HUES64 (cell line): ENCODE data around the gene ZBTB12.

ENCODE experiments used
- H3K27ac ChIP-seq: 2 replicates; pipeline ENCODE4 v1.7.0; 2013; ENCODE audit warnings: low read depth, low read length, inconsistent platforms
- H3K27me3 ChIP-seq: 2 replicates; pipeline ENCODE4 v1.6.1; 2013; ENCODE audit warnings: mild to moderate bottlenecking, low read length; ENCODE audit not compliant: insufficient read depth
- H3K36me3 ChIP-seq: 2 replicates; pipeline ENCODE4 v1.6.1; 2013; ENCODE audit warnings: mild to moderate bottlenecking, low read length; ENCODE audit not compliant: insufficient read depth
- H3K4me1 ChIP-seq: 2 replicates; pipeline ENCODE4 v1.6.1; 2013; ENCODE audit warnings: mild to moderate bottlenecking, low read length, moderate library complexity; ENCODE audit not compliant: insufficient read depth
- H3K4me3 ChIP-seq: 2 replicates; pipeline ENCODE4 v1.5.1; 2013; ENCODE audit warnings: mild to moderate bottlenecking, low read length, moderate library complexity
- H3K9ac ChIP-seq: 2 replicates; pipeline ENCODE4 v1.6.1; 2013; ENCODE audit warnings: mild to moderate bottlenecking, low read depth, low read length
- H3K9me3 ChIP-seq: 2 replicates; pipeline ENCODE4 v1.6.1; 2013; ENCODE audit warnings: low read depth, low read length; ENCODE audit not compliant: insufficient read depth
- WGBS: fragments of 150-250, 120-280 bp; methylation state at CpG from one replicate; pipeline ENCODE4 v1.1.7; 2013; ENCODE audit warnings: missing lambda C conversion rate; 5-methylcytosine and 5-hydroxymethylcytosine counted together

Gene ZBTB12

DNA sequence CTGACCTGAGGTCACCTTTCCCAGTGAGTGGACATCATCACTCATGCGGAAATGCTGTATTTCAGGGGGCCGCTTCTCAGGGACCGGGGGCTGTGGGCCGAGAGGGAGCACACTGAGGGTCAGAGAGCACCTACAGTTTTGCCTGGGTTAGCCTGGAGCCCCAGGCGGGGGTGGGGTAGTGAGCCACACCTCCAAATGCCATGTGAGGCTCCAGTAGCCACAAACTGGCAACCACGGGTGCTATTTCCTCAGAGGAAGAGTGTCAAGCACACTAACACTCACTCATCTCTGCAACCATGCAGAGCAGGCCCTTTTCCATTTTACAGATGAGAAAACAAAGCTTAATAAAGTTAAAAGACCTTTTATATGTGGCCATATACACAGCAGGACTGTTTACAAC lies 9.1 kb downstream of the ZBTB12 start:
- 93% methylated on average over 6 of the region's 6 CpGs for WGBS
- Histone ChIP-seq H3K27me3 (no peaks in the 10 kb centered on the region), H3K9me3 (no peaks in the 10 kb centered on the region), H3K4me3 (no peak overlapping the region), H3K27ac (no peak overlapping the region), H3K9ac (no peak overlapping the region), H3K36me3 (peaks cover 83% of the 10 kb centered on the region), H3K4me1 (0 out of 2 replicates have a peak, but pooled peaks cover 4% of the 10 kb centered on the region)

DNA sequence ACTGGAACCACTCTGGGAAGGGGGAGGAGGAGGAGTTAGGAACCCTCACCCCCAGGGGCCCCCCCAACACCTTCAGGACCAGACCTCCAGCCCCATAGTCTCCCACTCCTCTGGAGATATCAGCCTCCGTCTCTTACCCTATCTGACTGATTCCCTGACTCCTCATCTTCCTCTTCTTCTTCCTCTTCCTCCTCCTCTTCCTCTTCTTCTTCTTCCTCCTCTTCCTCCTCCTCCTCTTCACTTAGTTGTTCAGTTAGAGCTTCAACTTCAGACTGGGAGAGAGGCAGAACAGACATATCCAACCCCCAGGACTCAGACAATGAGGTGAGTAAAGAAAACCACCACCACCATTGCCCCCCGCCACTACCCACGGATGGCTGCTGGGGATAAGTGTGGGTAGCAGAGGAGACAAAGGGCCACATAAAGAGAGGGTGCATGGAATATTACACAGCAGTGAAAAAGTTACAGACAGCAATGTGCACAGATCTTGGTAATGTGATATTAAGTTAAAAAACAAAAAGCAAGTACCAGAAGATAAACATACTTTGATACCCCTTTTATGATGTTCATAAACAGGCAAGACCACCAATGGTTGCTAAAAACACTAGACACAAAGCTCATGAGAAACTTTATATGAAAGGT lies 12.4 kb downstream of the ZBTB12 start:
- 93% methylated on average over 3 of the region's 3 CpGs for WGBS
- H3K4me1 ChIP-seq = no peaks in the 10 kb centered on the region
- H3K36me3 ChIP-seq = peaks cover 93% of the 10 kb centered on the region
- no peak overlapping the region for H3K9ac ChIP-seq
- H3K4me3 ChIP-seq = no peak overlapping the region
- H3K27me3 ChIP-seq = no peaks in the 10 kb centered on the region
- H3K9me3 ChIP-seq = no peaks in the 10 kb centered on the region
- H3K27ac ChIP-seq = no peak overlapping the region

DNA sequence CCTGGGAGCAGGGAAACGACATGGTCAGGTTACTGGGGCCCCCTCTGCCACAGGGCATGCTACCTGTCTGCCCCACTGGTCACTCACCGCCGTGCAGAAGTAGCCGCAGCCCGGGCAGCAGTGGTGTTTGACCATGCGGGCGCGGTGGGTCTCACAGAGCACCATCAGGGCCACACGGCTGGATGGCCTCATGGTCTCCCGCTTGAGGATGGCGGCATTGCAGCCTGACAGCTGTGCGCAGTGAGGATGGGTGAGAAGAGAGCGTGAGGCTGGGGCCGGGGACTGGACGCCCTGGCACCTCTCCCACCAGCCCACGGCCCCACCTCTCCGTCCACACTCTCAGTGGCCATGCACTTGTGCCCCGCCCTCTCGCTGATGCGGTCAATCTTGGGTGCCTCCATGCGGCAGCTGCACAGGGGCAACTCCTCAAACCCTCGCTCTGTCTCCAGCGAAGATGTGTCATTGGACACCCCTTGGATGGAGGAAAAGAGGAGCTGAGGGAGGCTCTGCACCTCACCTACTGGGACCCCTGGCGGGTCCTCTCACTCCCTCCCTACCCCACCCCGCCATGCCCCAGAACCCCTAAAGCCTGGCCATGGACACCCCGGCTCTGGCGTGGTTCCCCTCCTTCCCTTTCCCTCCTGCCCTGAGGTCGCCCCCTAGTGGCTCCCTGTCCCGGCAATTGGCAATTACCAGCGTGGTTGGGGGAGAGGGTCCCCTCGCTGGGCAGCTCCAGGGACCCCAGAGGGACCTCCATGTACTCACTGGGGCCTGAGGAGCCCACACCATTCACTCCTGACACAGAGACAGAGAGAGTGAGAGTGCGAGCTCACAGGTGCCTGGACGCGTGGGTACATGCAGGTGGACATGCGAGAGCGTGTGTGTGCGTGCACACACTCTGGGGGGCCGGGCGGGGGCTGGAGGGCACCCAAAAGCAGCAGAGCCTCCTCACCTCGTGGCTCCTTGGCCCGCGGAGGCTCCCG lies 13.3 kb downstream of the ZBTB12 start:
- Histone ChIP-seq H3K9me3 (no peaks in the 10 kb centered on the region), H3K4me1 (no peaks in the 10 kb centered on the region), H3K4me3 (no peak overlapping the region), H3K27me3 (no peaks in the 10 kb centered on the region), H3K9ac (no peak overlapping the region), H3K27ac (no peak overlapping the region), H3K36me3 (peaks cover 93% of the 10 kb centered on the region)
- WGBS = 94% methylated on average over 43 of the region's 43 CpGs

GRCh38 chr6:31887173-31888007 lies 14.5 kb downstream of the ZBTB12 start:
- H3K9me3 ChIP-seq = no peaks in the 10 kb centered on the region
- H3K27ac ChIP-seq = no peak overlapping the region
- H3K27me3 ChIP-seq = no peaks in the 10 kb centered on the region
- 97% methylated on average over 19 of the region's 19 CpGs for WGBS
- H3K9ac ChIP-seq = no peak overlapping the region
- H3K4me1 ChIP-seq = no peaks in the 10 kb centered on the region
- peaks cover 93% of the 10 kb centered on the region for H3K36me3 ChIP-seq
- H3K4me3 ChIP-seq = no peak overlapping the region

GRCh38 chr6:31886541-31886991 lies 15.3 kb downstream of the ZBTB12 start:
- Histone ChIP-seq H3K4me1 (no peaks in the 10 kb centered on the region), H3K36me3 (peaks cover 91% of the 10 kb centered on the region), H3K9ac (no peak overlapping the region), H3K9me3 (no peaks in the 10 kb centered on the region), H3K4me3 (no peak overlapping the region), H3K27me3 (no peaks in the 10 kb centered on the region), H3K27ac (no peak overlapping the region)
- WGBS = 97% methylated on average over 18 of the region's 18 CpGs

DNA sequence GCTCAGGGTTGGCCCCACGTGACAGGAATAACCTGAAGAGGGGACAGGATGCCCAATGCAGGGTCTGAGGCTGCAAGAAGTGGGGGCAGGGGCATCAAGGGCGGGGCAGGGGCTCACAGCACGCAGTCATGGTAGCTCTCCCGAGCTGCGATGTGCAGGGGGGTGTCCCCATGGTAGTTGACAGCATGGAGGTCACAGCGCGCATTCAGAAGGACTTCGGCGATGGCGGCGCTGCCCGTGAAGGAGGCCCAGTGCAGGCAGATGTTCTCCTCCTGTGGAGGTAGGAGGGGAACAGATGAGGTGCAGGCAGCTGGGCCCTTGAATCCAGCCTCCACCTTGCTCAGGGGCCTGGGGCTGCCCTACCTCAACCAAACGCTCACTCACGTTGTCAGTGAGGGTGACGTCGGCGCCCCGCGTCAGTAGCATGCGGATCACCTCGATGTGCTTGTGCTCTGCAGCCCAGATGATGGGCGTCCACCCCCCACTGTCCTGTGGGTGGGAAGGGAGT lies 17.3 kb downstream of the ZBTB12 start:
- peaks cover 96% of the 10 kb centered on the region for H3K36me3 ChIP-seq
- H3K4me3 ChIP-seq = no peak overlapping the region
- WGBS = 96% methylated on average over 22 of the region's 22 CpGs
- no peak overlapping the region for H3K9ac ChIP-seq
- H3K27ac ChIP-seq = no peak overlapping the region
- no peaks in the 10 kb centered on the region for H3K4me1 ChIP-seq
- no peaks in the 10 kb centered on the region for H3K9me3 ChIP-seq
- H3K27me3 ChIP-seq = no peaks in the 10 kb centered on the region

GRCh38 chr6:31883676-31884075 lies 18.2 kb downstream of the ZBTB12 start:
- no peaks in the 10 kb centered on the region for H3K9me3 ChIP-seq
- H3K36me3 ChIP-seq = peaks cover 89% of the 10 kb centered on the region
- no peak overlapping the region for H3K27ac ChIP-seq
- H3K4me1 ChIP-seq = no peaks in the 10 kb centered on the region
- 96% methylated on average over 12 of the region's 12 CpGs for WGBS
- no peaks in the 10 kb centered on the region for H3K27me3 ChIP-seq
- H3K4me3 ChIP-seq = no peak overlapping the region
- H3K9ac ChIP-seq = no peak overlapping the region

DNA sequence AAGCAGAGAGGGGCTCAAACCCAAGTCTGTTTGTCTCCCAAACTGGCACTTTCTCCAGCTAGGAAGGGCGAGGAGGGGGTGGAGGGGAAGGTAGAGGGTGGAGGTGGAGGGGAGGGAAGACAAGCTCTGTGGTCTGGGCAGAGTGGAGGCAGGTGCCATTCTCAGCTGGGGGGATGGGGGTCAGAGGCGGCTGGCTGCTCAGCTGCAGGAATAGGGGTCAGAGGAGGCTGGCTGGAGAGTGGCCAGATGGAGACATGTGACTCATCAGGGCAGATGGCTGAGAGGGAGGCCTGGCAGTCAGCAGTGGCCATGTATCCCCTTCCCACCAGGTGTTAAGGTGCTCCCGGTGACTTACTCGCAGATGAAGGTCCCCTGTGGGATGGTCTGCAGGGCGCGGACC lies 19.5 kb downstream of the ZBTB12 start:
- Histone ChIP-seq H3K27me3 (no peaks in the 10 kb centered on the region), H3K36me3 (peaks cover 76% of the 10 kb centered on the region), H3K4me1 (no peaks in the 10 kb centered on the region), H3K27ac (no peak overlapping the region), H3K9ac (no peak overlapping the region), H3K4me3 (no peak overlapping the region), H3K9me3 (no peaks in the 10 kb centered on the region)
- 95% methylated on average over 6 of the region's 6 CpGs for WGBS

- H3K27ac ChIP-seq = no peak overlapping the region
- 93% methylated on average over 9 of the region's 9 CpGs for WGBS
- peaks cover 66% of the 10 kb centered on the region for H3K36me3 ChIP-seq
These were observed 20.6 kb downstream of the ZBTB12 start for GRCh38 chr6:31881136-31881859.

DNA sequence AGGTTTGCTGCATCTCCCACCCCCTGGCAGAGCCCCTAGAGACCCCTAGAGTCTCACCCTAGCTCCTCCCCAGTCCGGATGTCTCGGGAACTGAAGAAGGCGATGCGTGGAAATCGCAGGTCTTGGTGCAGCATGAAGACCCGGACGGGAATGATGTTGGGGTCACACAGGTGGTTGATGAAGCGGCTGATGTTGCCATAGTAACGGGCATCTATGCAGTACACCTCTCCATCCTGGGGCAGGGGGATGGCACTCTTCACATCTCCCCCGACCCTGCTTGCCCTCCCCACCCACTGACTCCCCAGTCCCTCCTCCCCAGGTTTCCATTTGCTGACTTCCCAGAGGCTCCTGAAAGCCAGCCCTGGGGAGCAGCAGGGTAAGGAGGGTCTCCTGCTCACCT lies 21.3 kb downstream of the ZBTB12 start:
- Histone ChIP-seq H3K27me3 (no peaks in the 10 kb centered on the region), H3K27ac (no peak overlapping the region), H3K4me3 (no peak overlapping the region), H3K4me1 (no peaks in the 10 kb centered on the region), H3K9me3 (no peaks in the 10 kb centered on the region), H3K9ac (no peak overlapping the region), H3K36me3 (peaks cover 59% of the 10 kb centered on the region)
- 96% methylated on average over 10 of the region's 10 CpGs for WGBS

More at GRCh38 chr6:31881136-31881859, 20.6 kb downstream of the ZBTB12 start:
- H3K9me3 ChIP-seq = no peaks in the 10 kb centered on the region
- no peak overlapping the region for H3K4me3 ChIP-seq
- H3K27me3 ChIP-seq = no peaks in the 10 kb centered on the region
- H3K4me1 ChIP-seq = no peaks in the 10 kb centered on the region
- no peak overlapping the region for H3K9ac ChIP-seq
